CD14-positive monocyte (primary cell): Measurements from ENCODE around the gene MACROD2. TPM values are rescaled to one million over a fixed set of nuclear protein-coding genes. Genes with fewer than 3 reads are reported as not detected.

Experiments
- DNase-seq, 3 donors: peaks; one replicate each; pipeline ENCODE4 v3.0.0-alpha.2; 2011 to 2022
- H2AFZ ChIP-seq: 2 replicates; pipeline ENCODE4 v1.6.0; 2012; ENCODE audit warnings: mild to moderate bottlenecking, low read depth, low read length, inconsistent platforms; ENCODE audit not compliant: insufficient read depth, poor library complexity, severe bottlenecking
- H3K27ac ChIP-seq, 2 donors: 1 replicate in 1 of 2; 2 replicates in 1 of 2; pipeline ENCODE4 v1.5.1; 2012 to 2013; ENCODE audit warnings: low read length in 2 of 2, control low read depth in 1 of 2, inconsistent platforms in 1 of 2, low read depth in 1 of 2, mild to moderate bottlenecking in 1 of 2
- H3K27me3 ChIP-seq, 2 donors: one replicate each; pipeline versions ENCODE4 v1.6.0 to v1.6.1; 2011 to 2013; ENCODE audit warnings: low read length in 2 of 2; ENCODE audit not compliant: control insufficient read depth in 2 of 2, insufficient read depth in 2 of 2
- H3K36me3 ChIP-seq, 2 donors: replicated peaks in 1 of 2; 1 replicate in 1 of 2; 2 replicates in 1 of 2; pipeline versions ENCODE4 v1.5.1 to v1.6.1; 2012 to 2013; ENCODE audit warnings: low read length in 2 of 2, control low read depth in 1 of 2, inconsistent platforms in 1 of 2, mild to moderate bottlenecking in 1 of 2; ENCODE audit not compliant: insufficient read depth in 2 of 2, control insufficient read depth in 1 of 2
- H3K4me1 ChIP-seq, 2 donors: 1 replicate in 1 of 2; 2 replicates in 1 of 2; pipeline versions ENCODE4 v1.5.1 to v1.6.1; 2012 to 2013; ENCODE audit warnings: low read length in 2 of 2, control low read depth in 1 of 2, inconsistent platforms in 1 of 2, mild to moderate bottlenecking in 1 of 2, moderate library complexity in 1 of 2; ENCODE audit not compliant: insufficient read depth in 2 of 2, control insufficient read depth in 1 of 2
- H3K4me2 ChIP-seq: replicated peaks from 2 replicates; pipeline ENCODE3; 2012; ENCODE audit warnings: low read length, moderate library complexity, mild to moderate bottlenecking; ENCODE audit not compliant: poor library complexity, severe bottlenecking; ENCODE audit errors: extremely low read depth
- H3K4me3 ChIP-seq, 3 experiments: fragments of 200-600 bp in 1 of 3; sonication (generic) in 1 of 3; replicated peaks in 1 of 3; 1 replicate in 2 of 3; 2 replicates in 1 of 3; pipeline ENCODE4 v1.5.1; 2011 to 2013; ENCODE audit warnings: low read length in 3 of 3, mild to moderate bottlenecking in 3 of 3, control low read depth in 2 of 3, low read depth in 2 of 3, inconsistent platforms in 1 of 3, moderate library complexity in 1 of 3
- H3K79me2 ChIP-seq: 2 replicates; pipeline ENCODE4 v1.6.0; 2012; ENCODE audit warnings: mild to moderate bottlenecking, control low read depth, inconsistent platforms, low read length, moderate library complexity; ENCODE audit not compliant: insufficient read depth
- H3K9ac ChIP-seq: 2 replicates; pipeline ENCODE4 v1.6.0; 2017; ENCODE audit warnings: low read length, mild to moderate bottlenecking; ENCODE audit not compliant: insufficient read depth, poor library complexity, severe bottlenecking
- H3K9me3 ChIP-seq, 2 donors: replicated peaks in 1 of 2; 1 replicate in 1 of 2; 2 replicates in 1 of 2; pipeline versions ENCODE4 v1.5.1 to v1.6.1; 2012 to 2013; ENCODE audit warnings: low read length in 2 of 2, control low read depth in 1 of 2; ENCODE audit not compliant: control insufficient read depth in 1 of 2, insufficient read depth in 1 of 2
- H4K20me1 ChIP-seq: 2 replicates; pipeline ENCODE4 v1.6.0; 2012; ENCODE audit warnings: mild to moderate bottlenecking, low read length, control low read depth, moderate library complexity; ENCODE audit not compliant: insufficient read depth
- H3K27ac Mint-ChIP-seq, 7 donors: one replicate each; pipeline ENCODE4 v1.8.0; 2020; ENCODE audit warnings: mild to moderate bottlenecking in 7 of 7, mixed read lengths in 7 of 7, moderate library complexity in 6 of 7, inconsistent platforms in 2 of 7
- H3K27me3 Mint-ChIP-seq, 3 donors: one replicate each; pipeline ENCODE4 v1.8.0; 2021 to 2022; ENCODE audit warnings: low read depth in 3 of 3, mild to moderate bottlenecking in 3 of 3, mixed read lengths in 3 of 3, moderate library complexity in 3 of 3, inconsistent platforms in 1 of 3
- H3K36me3 Mint-ChIP-seq, 2 donors: one replicate each; pipeline ENCODE4 v1.8.0; 2020; ENCODE audit warnings: mixed read lengths in 2 of 2, inconsistent platforms in 1 of 2, mild to moderate bottlenecking in 1 of 2
- H3K4me1 Mint-ChIP-seq: one replicate; pipeline ENCODE4 v1.8.0; 2020; ENCODE audit warnings: mild to moderate bottlenecking, mixed read lengths
- H3K4me3 Mint-ChIP-seq, 2 donors: one replicate each; pipeline ENCODE4 v1.8.0; 2020; ENCODE audit warnings: mild to moderate bottlenecking in 2 of 2, mixed read lengths in 2 of 2, moderate library complexity in 1 of 2
- H3K9me3 Mint-ChIP-seq, 7 donors: one replicate each; pipeline ENCODE4 v1.8.0; 2020 to 2022; ENCODE audit warnings: mixed read lengths in 7 of 7, mild to moderate bottlenecking in 6 of 7, moderate library complexity in 6 of 7, inconsistent platforms in 2 of 7
- CTCF ChIP-seq: fragments of 200-600 bp; IDR thresholded peaks from one replicate; pipeline ENCODE4 v1.8.0; 2022; ENCODE audit warnings: antibody characterized with exemption, mild to moderate bottlenecking
- WGBS: methylation state at CpG from one replicate; pipeline ENCODE4 v1.1.5; 2013; ENCODE audit warnings: missing lambda C conversion rate; ENCODE audit not compliant: insufficient coverage; 5-methylcytosine and 5-hydroxymethylcytosine counted together
- intact Hi-C, 2 donors: fragments of 100-400 bp; cut with micrococcal nuclease; formaldehyde crosslinking; loops; one replicate each; pipeline versions ENCODE4 v1.15.0 to v1.15.1; 2023
- polyA plus RNA-seq, 3 donors: library from polyadenylated mRNA; depleted of rRNA in 1 of 3; unstranded in 2 of 3; stranded (reverse) in 1 of 3; fragments of 300-500 nt in 2 of 3; fragments of >200 nt in 1 of 3; fragmentation: Illumina TruSeq in 2 of 3; gene quantifications; 1 replicate in 2 of 3; 2 replicates in 1 of 3; pipeline ENCODE4 v1.2.3, GENCODE V29; 2012 to 2021

MACROD2 gene
- polyA plus RNA-seq, 3 donors, result 0.23 TPM; not detected in 2

DNA sequence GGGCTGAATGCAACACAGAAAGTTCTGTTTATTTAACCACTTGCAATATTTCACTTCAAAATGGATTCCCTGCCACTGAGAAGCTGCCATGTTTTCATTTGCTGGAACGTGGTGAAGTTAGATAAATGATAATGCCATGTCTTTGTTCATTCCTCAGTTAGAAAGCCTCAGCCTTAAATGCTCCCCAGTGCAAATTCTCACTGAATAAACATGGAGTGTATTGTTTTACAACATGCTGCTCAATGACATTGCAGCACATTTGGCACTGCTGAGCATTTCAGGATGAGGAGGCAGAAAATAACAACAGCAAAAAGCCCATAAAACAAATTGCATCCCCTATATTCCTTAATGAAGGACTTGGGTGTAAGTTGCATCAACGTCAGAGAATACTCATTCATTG is 1255.9 kb downstream of the MACROD2 start:
- Histone ChIP-seq H3K79me2 (no peaks in the 10 kb centered on the region), H2AFZ (no peak overlapping the region), H3K4me2 (no peak overlapping the region), H3K4me3 (no peak overlapping the region), H3K27me3 (no peaks in the 10 kb centered on the region), H3K9me3 (no peaks in the 10 kb centered on the region), H3K9ac (no peak overlapping the region), H3K4me1 (no peaks in the 10 kb centered on the region), H3K27ac (no peak overlapping the region), H3K36me3 (no peaks in the 10 kb centered on the region), H4K20me1 (no peaks in the 10 kb centered on the region)
- Mint-ChIP-seq H3K36me3 (no peaks in the 10 kb centered on the region), H3K9me3 (peaks cover 0 to 8% (median 3%) of the 10 kb centered on the region in 7 donors), H3K4me1 (no peaks in the 10 kb centered on the region), H3K4me3 (no peak overlapping the region), H3K27me3 (peaks cover 0 to 2% (median 0%) of the 10 kb centered on the region in 3 donors), H3K27ac (no peak overlapping the region)
- no CpG with 5 or more reads among the region's 2 CpGs for WGBS
- intact Hi-C loops, result no loop called here
- no peak for TF ChIP-seq CTCF
- DNase-seq, result no peak

DNA sequence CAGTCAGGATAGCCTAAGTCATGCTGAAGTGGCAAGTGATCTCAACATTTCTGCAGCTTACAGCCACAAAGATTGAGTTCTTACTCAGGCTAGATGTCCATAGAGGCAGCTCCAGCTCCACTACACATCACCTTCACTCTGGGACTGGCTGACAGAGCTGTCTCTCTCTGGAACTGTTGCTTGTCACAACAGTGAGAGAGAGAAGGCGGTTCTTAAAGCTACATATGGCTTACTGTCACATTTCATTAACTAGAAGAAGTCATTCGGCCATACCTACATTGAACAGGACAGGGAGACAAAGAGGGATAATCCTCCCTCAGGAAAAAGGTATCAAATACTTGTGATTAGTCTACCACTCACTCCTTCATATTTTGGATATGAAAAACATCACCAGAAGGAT is 1257.0 kb downstream of the MACROD2 start:
- intact Hi-C loops, result no loop called here
- Histone ChIP-seq H3K9me3 (no peaks in the 10 kb centered on the region), H3K9ac (no peak overlapping the region), H3K36me3 (no peaks in the 10 kb centered on the region), H3K4me2 (no peak overlapping the region), H4K20me1 (no peaks in the 10 kb centered on the region), H3K4me1 (no peaks in the 10 kb centered on the region), H3K27ac (no peak overlapping the region), H3K79me2 (no peaks in the 10 kb centered on the region), H3K27me3 (no peaks in the 10 kb centered on the region), H2AFZ (no peak overlapping the region), H3K4me3 (no peak overlapping the region)
- no CpG with 5 or more reads among the region's 2 CpGs for WGBS
- Mint-ChIP-seq H3K4me3 (no peak overlapping the region), H3K9me3 (peaks cover 0 to 8% (median 3%) of the 10 kb centered on the region in 7 donors), H3K36me3 (no peaks in the 10 kb centered on the region), H3K4me1 (no peaks in the 10 kb centered on the region), H3K27me3 (peaks cover 0 to 2% (median 0%) of the 10 kb centered on the region in 3 donors), H3K27ac (no peak overlapping the region)
- DNase-seq, result no peak
- TF ChIP-seq CTCF, result no peak
